Measurements from ENCODE around the gene DENND2C. TPM values are rescaled to one million over a fixed set of nuclear protein-coding genes. Genes with fewer than 3 reads are reported as not detected.

The DENND2C gene
- total and polyA plus RNA-seq, 2 of the 13 experiments (the other 11 are each of a cell fraction or from before 2014, with no cell fraction given) = 0.08 to 0.33 TPM

DNA sequence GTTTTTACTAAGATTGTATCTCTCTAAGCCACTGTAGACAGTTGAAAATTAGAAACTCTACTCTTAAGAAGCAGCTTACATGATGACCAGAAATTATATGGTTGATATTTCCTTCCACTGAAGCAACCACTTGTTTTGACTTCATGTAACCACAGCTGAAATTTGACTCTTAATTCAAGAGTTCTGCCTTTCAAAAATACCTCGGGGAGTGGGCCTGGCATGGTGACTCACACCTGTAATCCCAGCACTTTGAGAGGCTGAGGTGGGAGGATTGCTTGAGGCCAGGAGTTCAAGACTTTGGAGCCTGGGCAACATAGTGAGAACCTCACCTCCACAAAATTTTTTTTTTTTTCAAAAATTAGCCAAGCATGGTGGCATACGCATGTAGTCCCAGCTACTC is 21.2 kb upstream of the DENND2C start (continued):
- TF ChIP-seq, protein P1, sequence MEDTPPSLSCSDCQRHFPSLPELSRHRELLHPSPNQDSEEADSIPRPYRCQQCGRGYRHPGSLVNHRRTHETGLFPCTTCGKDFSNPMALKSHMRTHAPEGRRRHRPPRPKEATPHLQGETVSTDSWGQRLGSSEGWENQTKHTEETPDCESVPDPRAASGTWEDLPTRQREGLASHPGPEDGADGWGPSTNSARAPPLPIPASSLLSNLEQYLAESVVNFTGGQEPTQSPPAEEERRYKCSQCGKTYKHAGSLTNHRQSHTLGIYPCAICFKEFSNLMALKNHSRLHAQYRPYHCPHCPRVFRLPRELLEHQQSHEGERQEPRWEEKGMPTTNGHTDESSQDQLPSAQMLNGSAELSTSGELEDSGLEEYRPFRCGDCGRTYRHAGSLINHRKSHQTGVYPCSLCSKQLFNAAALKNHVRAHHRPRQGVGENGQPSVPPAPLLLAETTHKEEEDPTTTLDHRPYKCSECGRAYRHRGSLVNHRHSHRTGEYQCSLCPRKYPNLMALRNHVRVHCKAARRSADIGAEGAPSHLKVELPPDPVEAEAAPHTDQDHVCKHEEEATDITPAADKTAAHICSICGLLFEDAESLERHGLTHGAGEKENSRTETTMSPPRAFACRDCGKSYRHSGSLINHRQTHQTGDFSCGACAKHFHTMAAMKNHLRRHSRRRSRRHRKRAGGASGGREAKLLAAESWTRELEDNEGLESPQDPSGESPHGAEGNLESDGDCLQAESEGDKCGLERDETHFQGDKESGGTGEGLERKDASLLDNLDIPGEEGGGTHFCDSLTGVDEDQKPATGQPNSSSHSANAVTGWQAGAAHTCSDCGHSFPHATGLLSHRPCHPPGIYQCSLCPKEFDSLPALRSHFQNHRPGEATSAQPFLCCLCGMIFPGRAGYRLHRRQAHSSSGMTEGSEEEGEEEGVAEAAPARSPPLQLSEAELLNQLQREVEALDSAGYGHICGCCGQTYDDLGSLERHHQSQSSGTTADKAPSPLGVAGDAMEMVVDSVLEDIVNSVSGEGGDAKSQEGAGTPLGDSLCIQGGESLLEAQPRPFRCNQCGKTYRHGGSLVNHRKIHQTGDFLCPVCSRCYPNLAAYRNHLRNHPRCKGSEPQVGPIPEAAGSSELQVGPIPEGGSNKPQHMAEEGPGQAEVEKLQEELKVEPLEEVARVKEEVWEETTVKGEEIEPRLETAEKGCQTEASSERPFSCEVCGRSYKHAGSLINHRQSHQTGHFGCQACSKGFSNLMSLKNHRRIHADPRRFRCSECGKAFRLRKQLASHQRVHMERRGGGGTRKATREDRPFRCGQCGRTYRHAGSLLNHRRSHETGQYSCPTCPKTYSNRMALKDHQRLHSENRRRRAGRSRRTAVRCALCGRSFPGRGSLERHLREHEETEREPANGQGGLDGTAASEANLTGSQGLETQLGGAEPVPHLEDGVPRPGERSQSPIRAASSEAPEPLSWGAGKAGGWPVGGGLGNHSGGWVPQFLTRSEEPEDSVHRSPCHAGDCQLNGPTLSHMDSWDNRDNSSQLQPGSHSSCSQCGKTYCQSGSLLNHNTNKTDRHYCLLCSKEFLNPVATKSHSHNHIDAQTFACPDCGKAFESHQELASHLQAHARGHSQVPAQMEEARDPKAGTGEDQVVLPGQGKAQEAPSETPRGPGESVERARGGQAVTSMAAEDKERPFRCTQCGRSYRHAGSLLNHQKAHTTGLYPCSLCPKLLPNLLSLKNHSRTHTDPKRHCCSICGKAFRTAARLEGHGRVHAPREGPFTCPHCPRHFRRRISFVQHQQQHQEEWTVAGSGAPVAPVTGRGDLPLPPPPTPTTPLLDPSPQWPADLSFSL (CRISPR knock-in tag; IDR thresholded peaks at IDR 0.05) = no peak
- TF ChIP-seq KLF9 (CRISPR knock-in tag; IDR thresholded peaks at IDR 0.05; ENCODE audit: low read depth) = no peak
- no peak for TF ChIP-seq KLF6 (CRISPR knock-in tag; IDR thresholded peaks at IDR 0.05)
- TF ChIP-seq ZFYVE20 (CRISPR knock-in tag; IDR thresholded peaks at IDR 0.05; ENCODE audit: borderline replicate concordance, low read depth) = no peak
- TF ChIP-seq FIP1L1 (IDR thresholded peaks at IDR 0.05; ENCODE audit: borderline replicate concordance, insufficient read depth, low read depth, low read length) = no peak

DNA sequence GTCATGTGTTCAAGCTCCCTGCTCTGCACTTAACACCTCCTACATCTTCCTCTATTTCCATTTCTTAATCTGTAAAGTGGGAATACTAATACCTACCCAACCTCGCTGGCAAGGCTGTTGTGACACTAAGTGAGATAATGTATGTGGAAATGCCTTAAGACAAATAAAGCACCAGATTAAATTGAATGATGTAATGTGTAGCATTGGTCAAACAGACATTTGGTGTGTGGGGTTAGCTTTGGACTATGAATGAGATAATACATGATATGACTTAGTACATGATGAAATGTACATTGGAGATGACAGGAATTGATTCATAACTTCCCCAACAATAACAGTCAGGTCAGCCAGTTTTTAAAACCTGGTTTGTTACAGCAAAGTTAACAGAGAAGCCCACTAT is 20.3 kb upstream of the DENND2C start:
- 0% methylated on average over 1 of the region's 1 CpG for WGBS (ENCODE audit: low lambda C conversion rate)
- ATAC-seq = no peak
- Histone ChIP-seq H3K79me2 (ENCODE audit: insufficient read depth, low read length) (no peaks in the 10 kb centered on the region), H3K27me3 (ENCODE audit: control insufficient read depth in 1 of 2, insufficient read depth in 2 of 2, low read length in 2 of 2) (peaks cover 0 to 2% of the 10 kb centered on the region in 2 experiments; a peak in 1 of 5 replicates), H3K9ac (ENCODE audit: insufficient read depth, low read depth, low read length) (no peak overlapping the region), H2AFZ (ENCODE audit: low read length) (no peak overlapping the region), H3K4me3 (replicated peaks in 1 of 3; ENCODE audit: insufficient read depth in 1 of 3, low read depth in 2 of 3, low read length in 3 of 3) (no peak overlapping the region), H3K27ac (ENCODE audit: extremely low read length, insufficient read depth, low read length) (no peak overlapping the region), H3K4me2 (ENCODE audit: low read depth, low read length) (no peak overlapping the region), H3K9me3 (ENCODE audit: low read length) (no peaks in the 10 kb centered on the region), H3K4me1 (ENCODE audit: insufficient read depth, low read length) (no peaks in the 10 kb centered on the region), H3K36me3 (replicated peaks in 1 of 2; ENCODE audit: control insufficient read depth in 1 of 2, insufficient read depth in 2 of 2, low read length in 2 of 2) (no peaks in the 10 kb centered on the region), H4K20me1 (ENCODE audit: insufficient read depth, low read length) (no peaks in the 10 kb centered on the region)
- intact Hi-C loops (cut with micrococcal nuclease; ENCODE audit: unreplicated experiment) = no loop called here
- DNase-seq (ENCODE audit: low spot score) = no peak
- in situ Hi-C loops (cut with HindIII; ENCODE audit: extremely low pct_ligation_motif_present, low pct_unique_long_range_greater_than_20kb) = loop anchor here (25.0 kb wide), 1 partner anchor 328 kb away; no protein-coding TSS in a partner anchor
- FAIRE-seq = no peak
- ChIA-PET CTCF (ENCODE audit: low intra/inter-chr PET ratio, low total read pairs) (no interaction called here), POLR2A (no interaction called here)
- BruUV-seq (replicated peaks) = no TSS peak
- TF ChIP-seq ATF7 (IDR thresholded peaks at IDR 0.05) (no peak), ATF7 (CRISPR knock-in tag; IDR thresholded peaks at IDR 0.05) (no peak), ZBTB3 (CRISPR knock-in tag; IDR thresholded peaks at IDR 0.05; ENCODE audit: borderline replicate concordance, low read depth) (no peak), GTF2F1 (IDR thresholded peaks at IDR 0.05; ENCODE audit: low read length) (no peak), SOX13 (IDR thresholded peaks at IDR 0.05) (no peak), SOX13 (CRISPR knock-in tag; conservative IDR thresholded peaks at IDR 0.05 in 1 of 2, IDR thresholded peaks at IDR 0.05 in 1 of 2) (no peak), ELF1 (CRISPR knock-in tag; IDR thresholded peaks at IDR 0.05) (no peak), CHD2 (IDR thresholded peaks at IDR 0.05; ENCODE audit: low read depth, low read length) (no peak)
- TF ChIP-seq, protein P2, sequence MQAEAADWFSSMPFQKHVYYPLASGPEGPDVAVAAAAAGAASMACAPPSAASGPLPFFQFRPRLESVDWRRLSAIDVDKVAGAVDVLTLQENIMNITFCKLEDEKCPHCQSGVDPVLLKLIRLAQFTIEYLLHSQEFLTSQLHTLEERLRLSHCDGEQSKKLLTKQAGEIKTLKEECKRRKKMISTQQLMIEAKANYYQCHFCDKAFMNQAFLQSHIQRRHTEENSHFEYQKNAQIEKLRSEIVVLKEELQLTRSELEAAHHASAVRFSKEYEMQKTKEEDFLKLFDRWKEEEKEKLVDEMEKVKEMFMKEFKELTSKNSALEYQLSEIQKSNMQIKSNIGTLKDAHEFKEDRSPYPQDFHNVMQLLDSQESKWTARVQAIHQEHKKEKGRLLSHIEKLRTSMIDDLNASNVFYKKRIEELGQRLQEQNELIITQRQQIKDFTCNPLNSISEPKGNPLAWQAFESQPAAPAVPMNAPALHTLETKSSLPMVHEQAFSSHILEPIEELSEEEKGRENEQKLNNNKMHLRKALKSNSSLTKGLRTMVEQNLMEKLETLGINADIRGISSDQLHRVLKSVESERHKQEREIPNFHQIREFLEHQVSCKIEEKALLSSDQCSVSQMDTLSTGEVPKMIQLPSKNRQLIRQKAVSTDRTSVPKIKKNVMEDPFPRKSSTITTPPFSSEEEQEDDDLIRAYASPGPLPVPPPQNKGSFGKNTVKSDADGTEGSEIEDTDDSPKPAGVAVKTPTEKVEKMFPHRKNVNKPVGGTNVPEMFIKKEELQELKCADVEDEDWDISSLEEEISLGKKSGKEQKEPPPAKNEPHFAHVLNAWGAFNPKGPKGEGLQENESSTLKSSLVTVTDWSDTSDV (CRISPR knock-in tag; IDR thresholded peaks at IDR 0.05) = no peak
- TF ChIP-seq, protein P3, sequence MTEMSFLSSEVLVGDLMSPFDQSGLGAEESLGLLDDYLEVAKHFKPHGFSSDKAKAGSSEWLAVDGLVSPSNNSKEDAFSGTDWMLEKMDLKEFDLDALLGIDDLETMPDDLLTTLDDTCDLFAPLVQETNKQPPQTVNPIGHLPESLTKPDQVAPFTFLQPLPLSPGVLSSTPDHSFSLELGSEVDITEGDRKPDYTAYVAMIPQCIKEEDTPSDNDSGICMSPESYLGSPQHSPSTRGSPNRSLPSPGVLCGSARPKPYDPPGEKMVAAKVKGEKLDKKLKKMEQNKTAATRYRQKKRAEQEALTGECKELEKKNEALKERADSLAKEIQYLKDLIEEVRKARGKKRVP (CRISPR knock-in tag; IDR thresholded peaks at IDR 0.05) = no peak
